PC-3 (cell line): ENCODE results near the gene FUT8. TPM values are rescaled to one million over a fixed set of nuclear protein-coding genes. Genes with fewer than 3 reads are reported as not detected.

Experiments
- ATAC-seq: fragments of 200-7000 bp; cut with Tn5 transposase; 2 replicates; pipeline ENCODE4 v1.9.1; 2020; ENCODE audit warnings: mild to moderate bottlenecking, moderate library complexity
- BruUV-seq: library from RNA; stranded (reverse); fragments of 400-500 nt; replicated peaks from 2 replicates; lab custom pipeline; 2021; lab: Mats Ljungman, UMichigan
- CTCF ChIA-PET: fragments of 300-600 bp; sonication (Branson Sonifier 250); formaldehyde crosslinking; loops from one replicate; lab custom pipeline; 2022; ENCODE audit warnings: antibody characterized with exemption; lab: Charles Lee
- POLR2A ChIA-PET: fragments of 300-600 bp; sonication (Branson Sonifier 250); formaldehyde crosslinking; loops from one replicate; lab custom pipeline; 2022; ENCODE audit warnings: antibody characterized with exemption; ENCODE audit not compliant: unreplicated experiment; lab: Charles Lee
- DNase-seq: peaks from one replicate; pipeline ENCODE4 v3.0.0-alpha.2; 2015
- H2AFZ ChIP-seq: fragments of 300-600 bp; sonication (generic); 2 replicates; pipeline ENCODE4 v1.6.0; 2016; ENCODE audit warnings: antibody characterized with exemption, low read length
- H3F3A ChIP-seq: fragments of 300-600 bp; sonication (generic); one replicate; pipeline ENCODE4 v1.6.0; 2017; ENCODE audit warnings: antibody characterized with exemption, low read length, control low read depth, mild to moderate bottlenecking; ENCODE audit not compliant: unreplicated experiment
- H3K27ac ChIP-seq: fragments of 300-600 bp; sonication (generic); 2 replicates; pipeline ENCODE4 v1.5.1; 2016; ENCODE audit warnings: mild to moderate bottlenecking, low read length
- H3K27me3 ChIP-seq: fragments of 300-600 bp; sonication (generic); 2 replicates; pipeline ENCODE4 v1.6.1; 2016; ENCODE audit warnings: low read length, mixed read lengths
- H3K36me3 ChIP-seq: fragments of 300-600 bp; sonication (generic); 2 replicates; pipeline ENCODE4 v1.6.1; 2016; ENCODE audit warnings: low read depth, mixed run types, low read length, mixed read lengths
- H3K4me1 ChIP-seq: fragments of 300-600 bp; sonication (generic); 2 replicates; pipeline ENCODE4 v1.5.1; 2016; ENCODE audit warnings: low read length; ENCODE audit not compliant: insufficient read depth
- H3K4me2 ChIP-seq: fragments of 300-600 bp; sonication (generic); 2 replicates; pipeline ENCODE4 v1.6.0; 2016; ENCODE audit warnings: low read length
- H3K4me3 ChIP-seq: fragments of 300-600 bp; sonication (generic); 2 replicates; pipeline ENCODE4 v1.5.1; 2016; ENCODE audit warnings: mild to moderate bottlenecking, low read length, mixed read lengths
- H3K79me2 ChIP-seq: fragments of 300-600 bp; sonication (generic); 2 replicates; pipeline ENCODE4 v1.6.1; 2017; ENCODE audit warnings: low read length, mixed read lengths
- H3K9ac ChIP-seq: fragments of 300-600 bp; sonication (generic); 2 replicates; pipeline ENCODE4 v1.6.0; 2016; ENCODE audit warnings: mild to moderate bottlenecking, low read length
- H3K9me2 ChIP-seq: fragments of 300-600 bp; sonication (generic); replicated peaks from 2 replicates; pipeline ENCODE4 v1.6.1; 2016; ENCODE audit warnings: mixed run types, low read length, mixed read lengths
- H3K9me3 ChIP-seq: fragments of 300-600 bp; sonication (generic); 2 replicates; pipeline ENCODE4 v1.6.1; 2016; ENCODE audit warnings: low read length, mixed read lengths
- H4K20me1 ChIP-seq: fragments of 300-600 bp; sonication (generic); 2 replicates; pipeline ENCODE4 v1.6.1; 2016; ENCODE audit warnings: low read length, mixed read lengths
- CTCF ChIP-seq: fragments of 300-600 bp; sonication (generic); conservative IDR thresholded peaks from 2 replicates; pipeline ENCODE4 v1.5.1; 2017; ENCODE audit warnings: antibody characterized with exemption, low read depth, mild to moderate bottlenecking, low read length
- EZH2 ChIP-seq: fragments of 300-600 bp; sonication (generic); IDR thresholded peaks from one replicate; pipeline ENCODE4 v1.6.1; 2017; ENCODE audit warnings: antibody characterized with exemption, mild to moderate bottlenecking, low read length; ENCODE audit not compliant: unreplicated experiment
- EZH2phosphoT487 ChIP-seq: fragments of 300-600 bp; sonication (generic); IDR thresholded peaks from 2 replicates; pipeline ENCODE4 v1.6.1; 2018; ENCODE audit warnings: mild to moderate bottlenecking, antibody characterized with exemption, low read length, borderline replicate concordance
- intact Hi-C: fragments of 100-400 bp; cut with micrococcal nuclease; formaldehyde crosslinking; loops from 2 replicates; pipeline ENCODE4 v1.9.0; 2023
- total RNA-seq: library from RNA; depleted of rRNA; stranded (reverse); fragments of >200 nt; gene quantifications from 2 replicates; pipeline ENCODE4 v1.2.3, GENCODE V29; 2014

The FUT8 gene
- total RNA-seq, 1 experiment from 2014 or later = 132 TPM

- no peak for TF ChIP-seq EZH2
- TF ChIP-seq CTCF = no peak
- no peak overlapping the region for H3K9ac ChIP-seq
- H3K27me3 ChIP-seq = no peaks in the 10 kb centered on the region
- H2AFZ ChIP-seq = no peak overlapping the region
- no peak overlapping the region for H3K4me2 ChIP-seq
- ChIA-PET CTCF (no interaction called here), POLR2A (no interaction called here)
- H4K20me1 ChIP-seq = no peaks in the 10 kb centered on the region
- H3K4me1 ChIP-seq = peaks cover 12% of the 10 kb centered on the region
- H3K9me3 ChIP-seq = no peaks in the 10 kb centered on the region
- H3K4me3 ChIP-seq = no peak overlapping the region
- no peaks in the 10 kb centered on the region for H3F3A ChIP-seq
- intact Hi-C loops = no loop called here
- no peaks in the 10 kb centered on the region for H3K79me2 ChIP-seq
- no peak overlapping the region for H3K27ac ChIP-seq
- 0 out of 2 replicates have a peak, but pooled peaks cover 4% of the 10 kb centered on the region for H3K9me2 ChIP-seq
- no TSS peak for BruUV-seq
- DNase-seq (no peak), ATAC-seq (no peak)
- H3K36me3 ChIP-seq = no peaks in the 10 kb centered on the region
Measured at GRCh38 chr14:65788876-65789275, 376.3 kb downstream of the FUT8 start.

- ATAC-seq (no peak), DNase-seq (no peak)
- H3K4me3 ChIP-seq = no peak overlapping the region
- no peak overlapping the region for H2AFZ ChIP-seq
- ChIA-PET POLR2A (no interaction called here), CTCF (no interaction called here)
- no peaks in the 10 kb centered on the region for H3K9me3 ChIP-seq
- 0 out of 2 replicates have a peak, but pooled peaks cover 4% of the 10 kb centered on the region for H3K9me2 ChIP-seq
- no peaks in the 10 kb centered on the region for H3F3A ChIP-seq
- no peak overlapping the region for H3K4me2 ChIP-seq
- no peaks in the 10 kb centered on the region for H3K79me2 ChIP-seq
- no peaks in the 10 kb centered on the region for H3K27me3 ChIP-seq
- H3K9ac ChIP-seq = no peak overlapping the region
- no peak overlapping the region for H3K27ac ChIP-seq
- H3K36me3 ChIP-seq = no peaks in the 10 kb centered on the region
- intact Hi-C loops = no loop called here
- no TSS peak for BruUV-seq
- peaks cover 12% of the 10 kb centered on the region for H3K4me1 ChIP-seq
- TF ChIP-seq EZH2phosphoT487 (no peak), EZH2 (no peak), CTCF (no peak)
- H4K20me1 ChIP-seq = no peaks in the 10 kb centered on the region
Measured at GRCh38 chr14:65789363-65789762, 376.8 kb downstream of the FUT8 start.

GRCh38 chr14:65790172-65790815 lies 377.8 kb downstream of the FUT8 start:
- Histone ChIP-seq H3K36me3 (no peaks in the 10 kb centered on the region), H3F3A (no peaks in the 10 kb centered on the region), H4K20me1 (no peaks in the 10 kb centered on the region), H3K27ac (no peak overlapping the region), H3K4me2 (no peak overlapping the region), H3K4me3 (no peak overlapping the region), H3K27me3 (no peaks in the 10 kb centered on the region), H3K9me3 (no peaks in the 10 kb centered on the region), H3K9me2 (0 out of 2 replicates have a peak, but pooled peaks cover 4% of the 10 kb centered on the region), H3K9ac (no peak overlapping the region), H3K4me1 (peaks cover 12% of the 10 kb centered on the region), H3K79me2 (no peaks in the 10 kb centered on the region), H2AFZ (no peak overlapping the region)
- intact Hi-C loops = no loop called here
- ChIA-PET POLR2A (no interaction called here), CTCF (no interaction called here)
- TF ChIP-seq EZH2phosphoT487 (no peak), EZH2 (no peak), CTCF (no peak)
- ATAC-seq (no peak), DNase-seq (no peak)
- no TSS peak for BruUV-seq
